IMR-90 (cell line): ENCODE data around the gene FEZF2.

ENCODE experiments used
- BHLHE40 ChIP-seq: fragments of 150-350 bp; IDR thresholded peaks from 2 replicates; pipeline ENCODE4 v1.6.1; 2016; ENCODE audit warnings: mild to moderate bottlenecking, low read depth, low read length
- CEBPB ChIP-seq: IDR thresholded peaks from 2 replicates; pipeline ENCODE4 v1.6.1; 2012; ENCODE audit warnings: low read depth, low read length, improper control_type of control experiment
- CHD1 ChIP-seq: IDR thresholded peaks from 2 replicates; pipeline ENCODE4 v1.6.1; 2012; ENCODE audit warnings: low read depth, low read length, improper control_type of control experiment
- CTCF ChIP-seq: conservative IDR thresholded peaks from 2 replicates; pipeline ENCODE4 v1.5.1; 2012; ENCODE audit warnings: mild to moderate bottlenecking, low read depth, low read length, improper control_type of control experiment
- ELK1 ChIP-seq: fragments of 150-350 bp; IDR thresholded peaks from 2 replicates; pipeline ENCODE4 v1.6.1; 2016; ENCODE audit warnings: low read depth, mild to moderate bottlenecking, low read length, moderate library complexity, borderline replicate concordance
- FOS ChIP-seq: fragments of 150-350 bp; IDR thresholded peaks from 2 replicates; pipeline ENCODE4 v1.6.1; 2016; ENCODE audit warnings: low read depth, low read length
- MAFK ChIP-seq: IDR thresholded peaks from 2 replicates; pipeline ENCODE4 v1.6.1; 2012; ENCODE audit warnings: low read depth, low read length, improper control_type of control experiment
- POLR2A ChIP-seq: IDR thresholded peaks from 2 replicates; pipeline ENCODE4 v1.6.1; 2012; ENCODE audit warnings: mild to moderate bottlenecking, low read depth, low read length
- RAD21 ChIP-seq: IDR thresholded peaks from 2 replicates; pipeline ENCODE4 v1.6.1; 2012; ENCODE audit warnings: low read length, improper control_type of control experiment
- RCOR1 ChIP-seq: IDR thresholded peaks from 2 replicates; pipeline ENCODE4 v1.6.1; 2012; ENCODE audit warnings: mild to moderate bottlenecking, low read length, improper control_type of control experiment; ENCODE audit not compliant: insufficient replicate concordance
- RFX5 ChIP-seq: IDR thresholded peaks from 2 replicates; pipeline ENCODE4 v1.8.0; 2012; ENCODE audit warnings: low read depth, mild to moderate bottlenecking, low read length, moderate library complexity
- SMC3 ChIP-seq: fragments of 150-350 bp; IDR thresholded peaks from 2 replicates; pipeline ENCODE4 v1.6.1; 2016; ENCODE audit warnings: low read depth, mild to moderate bottlenecking, antibody characterized with exemption, low read length, moderate library complexity
- USF2 ChIP-seq: fragments of 150-350 bp; IDR thresholded peaks from 2 replicates; pipeline ENCODE4 v1.6.1; 2017; ENCODE audit warnings: mild to moderate bottlenecking, antibody characterized with exemption, low read length, low read depth

- TF ChIP-seq CTCF, result no peak
- no peak for TF ChIP-seq MAFK
- no peak for TF ChIP-seq POLR2A
- no peak for TF ChIP-seq BHLHE40
- TF ChIP-seq RAD21, result no peak
- TF ChIP-seq RFX5, result no peak
- no peak for TF ChIP-seq FOS
- TF ChIP-seq CEBPB, result no peak
- no peak for TF ChIP-seq SMC3
- no peak for TF ChIP-seq RCOR1
- no peak for TF ChIP-seq CHD1
- TF ChIP-seq USF2, result no peak
- TF ChIP-seq ELK1, result no peak
Measured at GRCh38 chr3:62367763-62368195, 5.6 kb downstream of the FEZF2 start.
